ENCODE data around the gene LRRTM4.

DNA sequence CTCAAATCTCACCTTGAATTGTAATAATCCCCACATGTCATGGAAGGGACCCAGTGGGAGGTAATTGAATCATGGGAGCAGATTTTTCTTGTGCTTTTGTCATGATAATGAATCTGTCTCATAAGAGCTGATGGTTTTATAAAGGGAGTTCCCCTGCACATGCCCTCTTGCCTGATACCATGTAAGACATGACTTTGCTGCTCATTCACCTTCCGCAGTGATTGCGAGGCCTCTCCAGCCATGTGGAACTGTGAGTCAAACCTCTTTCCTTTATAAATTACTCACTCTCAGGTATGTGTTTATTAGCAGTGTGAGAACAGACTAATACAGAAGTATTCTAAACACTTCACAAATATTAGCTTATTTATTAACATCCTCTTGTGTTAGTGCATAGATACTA, 516.7 kb downstream of the LRRTM4 start:
- TF ChIP-seq, protein P1, sequence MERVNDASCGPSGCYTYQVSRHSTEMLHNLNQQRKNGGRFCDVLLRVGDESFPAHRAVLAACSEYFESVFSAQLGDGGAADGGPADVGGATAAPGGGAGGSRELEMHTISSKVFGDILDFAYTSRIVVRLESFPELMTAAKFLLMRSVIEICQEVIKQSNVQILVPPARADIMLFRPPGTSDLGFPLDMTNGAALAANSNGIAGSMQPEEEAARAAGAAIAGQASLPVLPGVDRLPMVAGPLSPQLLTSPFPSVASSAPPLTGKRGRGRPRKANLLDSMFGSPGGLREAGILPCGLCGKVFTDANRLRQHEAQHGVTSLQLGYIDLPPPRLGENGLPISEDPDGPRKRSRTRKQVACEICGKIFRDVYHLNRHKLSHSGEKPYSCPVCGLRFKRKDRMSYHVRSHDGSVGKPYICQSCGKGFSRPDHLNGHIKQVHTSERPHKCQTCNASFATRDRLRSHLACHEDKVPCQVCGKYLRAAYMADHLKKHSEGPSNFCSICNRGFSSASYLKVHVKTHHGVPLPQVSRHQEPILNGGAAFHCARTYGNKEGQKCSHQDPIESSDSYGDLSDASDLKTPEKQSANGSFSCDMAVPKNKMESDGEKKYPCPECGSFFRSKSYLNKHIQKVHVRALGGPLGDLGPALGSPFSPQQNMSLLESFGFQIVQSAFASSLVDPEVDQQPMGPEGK (CRISPR knock-in tag; IDR thresholded peaks at IDR 0.05; ENCODE audit: borderline replicate concordance) = no peak
- no peak for TF ChIP-seq ZFP3 (CRISPR knock-in tag; IDR thresholded peaks at IDR 0.05)
- TF ChIP-seq PPARA (CRISPR knock-in tag; IDR thresholded peaks at IDR 0.05; ENCODE audit: borderline replicate concordance) = no peak
- no peak for TF ChIP-seq ISL1 (CRISPR knock-in tag; IDR thresholded peaks at IDR 0.05)
- TF ChIP-seq ZFP30 (CRISPR knock-in tag; IDR thresholded peaks at IDR 0.05) = no peak
